Stimulated activated CD4-positive, alpha-beta T cell treated with anti-CD3 and anti-CD28 coated beads, Interleukin-12 subunit alpha, Interleukin-12 subunit beta, amount 100 ng/mL, for 24 hours (primary cell): ENCODE data around the gene GANC.
"Not testable (repeated sequence)": the region's sequence is repeated elsewhere in the genome, so short reads cannot be mapped to it uniquely, and the experiment has no call there.

Source experiments
- DNase-seq, 2 experiments: peaks; one replicate each; pipeline ENCODE4 v3.0.0-alpha.2; 2020; ENCODE audit warnings: low read depth in 2 of 2

Gene GANC

GRCh38 chr15:42282926-42283325 is 9.9 kb downstream of the GANC start:
- DNase-seq = no peak

- DNase-seq = no peak
Observed at GRCh38 chr15:42283671-42284070, 10.7 kb downstream of the GANC start.

DNA sequence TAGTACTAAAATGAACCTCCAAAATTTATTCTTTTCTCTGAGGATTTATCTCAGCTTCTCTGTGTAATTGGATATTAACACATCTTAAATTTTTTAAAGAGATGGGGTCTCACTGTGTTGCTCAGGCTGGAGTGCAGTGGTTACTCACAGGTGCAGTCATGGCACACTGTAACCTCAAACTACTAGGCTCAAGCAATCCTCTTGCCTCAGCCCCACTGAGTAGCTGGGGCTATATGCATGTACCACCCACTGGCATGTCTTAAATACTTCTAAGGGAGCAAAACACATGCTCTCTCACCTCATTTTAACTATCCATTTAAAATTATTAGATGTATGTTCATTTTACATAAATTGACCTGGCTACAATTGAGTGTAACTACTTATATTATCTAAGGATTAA is 11.6 kb downstream of the GANC start:
- DNase-seq = no peak

DNA sequence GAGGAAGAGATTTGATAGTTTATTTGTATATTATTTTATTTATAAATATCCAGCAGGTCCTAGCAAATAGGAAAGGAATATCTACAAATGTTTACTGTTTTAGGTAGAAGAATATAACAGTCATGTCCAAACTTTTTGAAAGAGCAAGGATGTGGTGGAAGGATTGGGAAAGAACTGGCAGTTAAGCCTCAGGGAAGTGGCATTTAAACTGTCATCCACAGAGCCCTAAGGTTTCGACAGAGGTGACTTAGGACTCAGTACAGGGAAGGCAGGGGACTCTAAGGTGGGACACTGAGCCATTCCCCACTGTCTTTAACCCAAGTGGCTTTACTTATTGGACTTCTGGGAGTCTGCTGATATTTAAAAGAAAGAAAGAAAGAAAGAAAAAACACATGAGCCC is 12.0 kb downstream of the GANC start:
- DNase-seq = no peak

GRCh38 chr15:42286445-42287029 is 13.5 kb downstream of the GANC start:
- no peak for DNase-seq

- no peak for DNase-seq
Observed at GRCh38 chr15:42287931-42288330, 14.9 kb downstream of the GANC start.

- DNase-seq = no peak
Observed at GRCh38 chr15:42289166-42289565, 16.2 kb downstream of the GANC start.

DNA sequence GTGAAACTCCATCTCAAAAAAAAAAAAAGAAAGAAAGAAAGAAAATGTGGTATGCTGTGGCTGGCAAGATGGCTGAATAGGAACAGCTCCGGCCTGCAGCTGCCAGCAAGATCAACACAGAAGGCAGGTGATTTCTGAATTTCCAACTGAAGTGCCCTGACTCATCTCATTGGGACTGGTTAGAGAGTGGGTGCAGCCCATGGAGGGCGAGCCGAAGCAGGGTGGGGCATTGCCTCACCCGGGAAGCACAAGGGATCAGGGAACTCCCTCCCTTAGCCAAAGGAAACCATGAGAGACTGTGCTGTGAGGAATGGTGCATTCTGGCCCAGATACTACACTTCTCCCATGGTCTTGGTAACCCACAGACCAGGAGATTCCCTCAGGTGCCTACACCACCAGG is 28.0 kb downstream of the GANC start:
- not testable (repeated sequence) for DNase-seq

- DNase-seq = no peak
Observed at GRCh38 chr15:42306681-42307080, 33.7 kb downstream of the GANC start.

DNA sequence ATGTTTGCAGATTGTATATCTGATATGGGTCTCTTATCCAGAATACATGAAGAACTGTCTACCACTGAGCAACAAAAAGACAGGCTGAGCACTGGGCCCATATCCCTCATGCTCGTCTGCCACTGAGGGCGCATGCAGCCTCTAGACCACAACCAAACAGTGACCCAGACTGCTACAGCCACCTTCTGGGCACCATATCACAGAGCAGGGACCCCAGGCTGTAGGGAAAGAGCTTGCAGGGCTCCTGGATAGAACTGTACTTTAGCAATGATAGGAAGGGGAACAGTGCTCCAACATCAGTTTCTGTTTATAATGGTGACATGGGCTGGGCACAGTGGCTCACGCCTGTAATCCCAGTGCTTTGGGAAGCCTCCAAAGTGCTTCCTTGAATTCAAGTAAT is 40.5 kb downstream of the GANC start:
- no peak for DNase-seq

DNA sequence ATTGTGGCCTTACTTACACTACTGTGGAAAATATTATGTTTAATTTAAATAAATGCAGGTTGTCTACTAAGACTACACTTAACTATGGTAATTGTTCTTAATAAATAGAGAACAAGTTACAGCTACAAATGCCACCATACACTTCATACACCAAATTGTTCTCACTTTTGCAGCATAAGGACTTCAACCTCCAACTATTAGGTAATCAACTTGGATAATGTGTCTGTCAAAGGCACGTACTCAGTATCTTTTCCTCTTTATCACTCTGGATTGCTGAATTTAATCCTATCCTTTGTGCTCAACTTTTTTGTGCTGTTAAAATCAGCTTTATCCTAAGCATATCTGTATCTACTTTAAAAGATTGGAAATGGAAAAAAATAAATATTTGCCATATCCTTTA is 41.8 kb downstream of the GANC start:
- DNase-seq = no peak

GRCh38 chr15:42315521-42315920 is 42.5 kb downstream of the GANC start:
- DNase-seq = no peak

DNA sequence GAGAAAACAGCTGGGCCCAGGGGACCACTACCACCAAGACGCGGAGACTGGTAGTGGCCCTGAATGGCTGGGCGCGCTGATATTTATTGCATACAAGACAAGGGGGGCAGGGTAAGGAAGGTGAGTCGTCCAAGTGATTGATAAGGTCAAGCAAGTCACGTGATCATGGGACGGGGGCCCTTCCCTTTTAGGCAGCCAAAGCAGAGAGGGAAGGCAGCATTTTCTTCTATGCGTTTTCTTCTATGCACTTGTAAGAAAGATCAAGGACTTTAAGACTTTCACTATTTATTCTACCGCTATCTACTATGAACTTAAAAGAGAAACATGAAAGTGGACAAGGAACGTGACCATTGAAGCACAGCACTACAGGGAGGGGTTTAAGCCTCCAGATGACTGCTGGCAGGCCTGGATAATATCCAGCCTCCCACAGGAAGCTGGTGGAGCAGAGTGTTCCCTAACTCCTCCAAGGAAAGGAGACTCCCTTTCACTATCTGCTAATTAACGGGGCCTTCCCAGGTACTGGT is 43.3 kb downstream of the GANC start:
- DNase-seq = not testable (repeated sequence)

DNA sequence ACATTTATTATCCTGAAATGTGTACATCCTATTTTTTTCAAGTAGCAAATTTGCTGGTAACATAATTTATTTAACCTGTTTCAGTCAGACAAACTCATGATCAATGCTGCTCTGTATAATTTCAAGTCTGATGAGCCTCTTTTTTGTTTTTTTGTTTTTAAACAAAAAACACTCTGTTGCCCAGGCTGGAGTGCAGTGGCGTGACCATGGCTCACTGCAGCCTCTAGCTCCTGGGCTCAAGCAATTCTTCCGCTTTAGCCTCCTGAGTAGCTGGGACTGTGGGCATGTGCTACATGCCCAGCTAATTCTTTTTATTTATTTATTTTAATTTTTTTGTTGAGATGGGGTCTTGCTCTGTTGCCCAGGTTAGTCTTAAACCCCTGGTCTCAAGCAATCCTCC is 46.2 kb downstream of the GANC start:
- no peak for DNase-seq

DNA sequence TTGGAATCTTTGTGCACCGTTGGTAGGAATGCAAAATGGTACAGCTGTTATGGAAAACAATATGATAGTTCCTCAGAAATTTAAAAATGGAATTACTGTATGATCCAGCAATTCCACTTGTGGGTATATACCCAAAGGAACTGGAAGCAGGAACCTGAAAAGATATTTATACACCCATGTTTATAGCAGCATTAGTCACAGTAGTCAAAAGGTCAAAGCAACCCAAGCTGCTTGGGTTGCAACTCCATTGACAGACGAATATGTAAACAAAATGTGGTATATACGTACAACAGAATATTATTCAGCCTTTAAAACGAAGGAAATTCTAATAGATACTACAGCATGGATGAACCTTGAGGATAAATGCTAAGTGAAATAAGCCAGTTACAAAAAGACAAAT is 51.3 kb downstream of the GANC start:
- DNase-seq = no peak

- no peak for DNase-seq
Observed at GRCh38 chr15:42329161-42329560, 56.2 kb downstream of the GANC start.

DNA sequence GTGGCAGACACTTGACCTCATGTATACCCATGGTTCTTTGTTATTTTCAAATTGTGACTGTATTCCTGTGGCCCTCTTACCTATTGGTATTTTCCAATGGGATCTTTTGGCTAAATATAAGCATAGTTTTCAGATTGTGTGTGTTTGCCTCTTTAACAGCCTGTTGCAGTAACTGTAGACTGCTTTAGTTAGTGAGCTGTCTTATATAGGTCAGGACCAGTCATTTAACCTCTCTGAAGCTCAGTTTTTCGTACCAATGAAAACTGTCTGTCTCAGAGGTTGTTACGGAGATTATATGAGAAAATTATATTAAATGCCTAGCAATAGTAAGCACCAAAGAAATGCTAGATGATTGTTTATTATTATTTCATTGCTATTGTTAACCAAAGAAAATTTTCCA is 57.0 kb downstream of the GANC start:
- DNase-seq = no peak

DNA sequence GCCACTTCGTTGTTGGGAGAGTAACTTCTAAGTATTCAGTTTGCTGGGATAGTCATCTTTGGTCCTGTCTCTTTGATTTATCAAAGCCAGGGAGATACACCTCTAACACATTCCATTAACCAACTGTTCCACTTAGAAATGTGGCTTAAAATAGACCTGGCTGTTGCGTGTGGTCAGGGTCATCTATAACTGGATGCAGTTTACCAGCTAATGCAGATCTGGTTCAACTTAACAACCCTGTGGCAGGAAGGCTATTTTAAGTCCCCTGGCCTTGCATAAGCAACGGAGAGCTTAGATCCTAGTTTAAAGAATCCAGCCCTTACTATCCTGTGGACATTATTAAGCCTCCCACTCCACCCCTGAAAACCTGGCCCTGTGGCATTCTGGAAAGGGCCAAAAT is 58.2 kb downstream of the GANC start:
- DNase-seq = no peak

GRCh38 chr15:42332331-42332730 is 59.3 kb downstream of the GANC start:
- DNase-seq = no peak

- DNase-seq = no peak
Observed at GRCh38 chr15:42335074-42335473, 62.1 kb downstream of the GANC start.

DNA sequence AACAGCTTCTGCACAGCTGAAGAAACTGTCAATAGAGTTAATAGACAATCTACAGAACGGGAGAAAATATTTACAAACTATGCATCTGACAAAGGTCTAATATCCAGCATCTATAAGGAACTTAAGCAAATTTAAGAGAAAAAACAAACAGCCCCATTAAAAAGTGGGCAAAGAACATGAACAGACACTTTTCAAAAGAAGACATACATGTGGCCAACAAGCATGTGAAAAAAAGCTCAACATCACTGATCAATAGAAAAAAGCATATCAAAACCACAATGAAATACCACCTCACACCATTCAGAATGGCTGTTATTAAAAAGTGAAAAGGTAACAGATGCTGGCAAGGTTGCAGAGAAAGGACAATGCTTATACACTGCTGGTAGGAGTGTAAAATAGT is 63.6 kb downstream of the GANC start:
- not testable (repeated sequence) for DNase-seq

DNA sequence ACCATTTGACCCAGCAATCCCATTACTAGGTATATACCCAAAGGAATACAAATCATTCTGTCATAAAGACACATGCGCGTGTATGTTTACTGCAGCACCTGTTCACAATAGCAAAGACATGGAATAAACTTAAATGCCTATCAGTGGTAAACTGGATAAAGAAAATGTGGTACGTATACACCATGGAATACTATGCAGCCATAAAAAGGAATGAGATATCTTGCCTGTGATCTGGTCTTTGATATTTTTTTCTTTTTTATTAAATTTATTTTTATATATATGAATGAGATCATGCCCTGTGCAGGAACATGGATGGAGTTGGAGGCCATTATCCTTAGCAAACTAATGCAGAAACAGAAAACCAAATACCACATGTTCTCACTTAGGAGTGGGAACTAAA is 64.1 kb downstream of the GANC start:
- DNase-seq = not testable (repeated sequence)

GRCh38 chr15:42338500-42338899 is 65.5 kb downstream of the GANC start:
- DNase-seq = no peak

DNA sequence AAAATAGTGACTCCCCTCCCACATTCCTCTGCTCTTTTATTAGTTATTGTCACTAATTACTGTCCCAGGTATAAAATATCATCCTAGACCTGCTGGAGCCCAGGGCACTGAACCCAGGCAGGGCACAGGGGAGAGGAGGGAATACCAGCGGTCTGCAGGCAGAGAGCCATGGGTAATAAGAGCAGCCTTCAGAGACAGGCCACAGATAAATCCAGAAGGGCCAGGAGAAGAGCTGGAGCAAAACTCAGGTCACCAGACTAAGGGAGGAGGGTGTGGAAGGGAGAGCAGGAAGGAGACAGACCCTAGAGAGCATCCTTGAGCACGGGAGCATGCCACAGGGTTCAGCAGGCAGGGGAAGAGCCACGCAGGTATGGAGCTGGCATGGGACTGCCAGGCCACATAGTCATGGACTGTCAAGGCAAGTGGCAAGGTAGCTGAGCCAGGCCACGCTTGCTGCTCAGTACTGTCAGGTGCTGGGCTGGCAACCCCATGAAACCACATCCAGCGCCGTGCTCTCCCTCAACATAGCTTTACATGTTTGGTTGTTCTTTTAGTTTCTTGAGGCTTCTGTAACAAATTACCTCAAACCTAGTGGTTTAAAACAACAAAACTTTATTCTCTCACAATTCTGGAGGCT is 70.7 kb downstream of the GANC start:
- no peak for DNase-seq
